Keratinocyte (primary cell): ENCODE measurements around the gene LRRC7.

Experiments
- EZH2 ChIP-seq: IDR thresholded peaks from one replicate; pipeline ENCODE4 v1.6.1; 2012; ENCODE audit warnings: inconsistent platforms, mild to moderate bottlenecking, low read length, moderate library complexity
- TF ChIP-seq, protein P1 (sequence below), 3 experiments: IDR thresholded peaks in 1 of 3; conservative IDR thresholded peaks in 1 of 3; optimal IDR thresholded peaks in 1 of 3; 2 replicates in 2 of 3; 3 replicates in 1 of 3; pipeline versions ENCODE3 to v1.5.1; 2011; ENCODE audit warnings: low read length in 3 of 3, mild to moderate bottlenecking in 3 of 3, moderate library complexity in 2 of 3, control low read depth in 1 of 3, inconsistent platforms in 1 of 3; ENCODE audit not compliant: insufficient read depth in 2 of 3; ENCODE audit errors: extremely low read depth in 1 of 3

DNA sequence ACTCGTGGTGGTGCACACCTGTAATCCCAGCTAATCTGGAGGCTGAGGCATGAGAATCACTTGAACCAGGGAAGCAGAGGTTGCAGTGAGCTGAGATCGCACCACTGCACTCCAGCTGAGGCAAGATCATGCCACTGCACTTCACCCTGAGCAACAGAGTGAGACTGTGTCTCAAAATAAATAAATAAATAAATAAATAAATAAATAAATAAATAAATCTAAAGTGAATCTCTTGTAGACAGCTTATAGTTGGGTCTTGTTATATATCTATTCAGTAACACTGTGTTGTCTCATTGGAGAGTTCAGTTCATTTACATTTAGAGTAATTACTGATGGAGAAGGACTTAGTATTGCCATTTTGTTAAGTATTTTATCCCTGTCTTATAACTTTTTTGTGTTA, 379.2 kb downstream of the LRRC7 start:
- TF ChIP-seq, protein P1, sequence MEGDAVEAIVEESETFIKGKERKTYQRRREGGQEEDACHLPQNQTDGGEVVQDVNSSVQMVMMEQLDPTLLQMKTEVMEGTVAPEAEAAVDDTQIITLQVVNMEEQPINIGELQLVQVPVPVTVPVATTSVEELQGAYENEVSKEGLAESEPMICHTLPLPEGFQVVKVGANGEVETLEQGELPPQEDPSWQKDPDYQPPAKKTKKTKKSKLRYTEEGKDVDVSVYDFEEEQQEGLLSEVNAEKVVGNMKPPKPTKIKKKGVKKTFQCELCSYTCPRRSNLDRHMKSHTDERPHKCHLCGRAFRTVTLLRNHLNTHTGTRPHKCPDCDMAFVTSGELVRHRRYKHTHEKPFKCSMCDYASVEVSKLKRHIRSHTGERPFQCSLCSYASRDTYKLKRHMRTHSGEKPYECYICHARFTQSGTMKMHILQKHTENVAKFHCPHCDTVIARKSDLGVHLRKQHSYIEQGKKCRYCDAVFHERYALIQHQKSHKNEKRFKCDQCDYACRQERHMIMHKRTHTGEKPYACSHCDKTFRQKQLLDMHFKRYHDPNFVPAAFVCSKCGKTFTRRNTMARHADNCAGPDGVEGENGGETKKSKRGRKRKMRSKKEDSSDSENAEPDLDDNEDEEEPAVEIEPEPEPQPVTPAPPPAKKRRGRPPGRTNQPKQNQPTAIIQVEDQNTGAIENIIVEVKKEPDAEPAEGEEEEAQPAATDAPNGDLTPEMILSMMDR (optimal IDR thresholded peaks at IDR 0.05 in 1 of 3, IDR thresholded peaks at IDR 0.05 in 1 of 3, conservative IDR thresholded peaks at IDR 0.05 in 1 of 3; ENCODE audit: extremely low read depth in 1 of 3, insufficient read depth in 2 of 3, low read length in 3 of 3) = no peak
- TF ChIP-seq EZH2 = no peak
